Right renal pelvis (tissue), 4 donors: ENCODE results near the gene CEP152. TPM values are rescaled to one million over a fixed set of nuclear protein-coding genes. Genes with fewer than 3 reads are reported as not detected.

Source experiments
- DNase-seq, 4 donors: peaks; one replicate each; pipeline ENCODE4 v3.0.0-alpha.2; 2013; ENCODE audit warnings: low read depth in 4 of 4, low spot score in 3 of 4, missing footprints in 1 of 4
- polyA plus RNA-seq, 4 donors: library from polyadenylated mRNA; unstranded; fragments of 120-200 nt; gene quantifications; one replicate each; pipeline ENCODE4 v1.2.1, GENCODE V29; 2013; ENCODE audit not compliant: insufficient read length in 4 of 4

Gene CEP152
- polyA plus RNA-seq, 4 donors = 5.2 to 7.1 (median 6.3) TPM

- DNase-seq = no peak
Observed at GRCh38 chr15:48778331-48778730, 32.5 kb downstream of the CEP152 start.

GRCh38 chr15:48777645-48778330 is 33.1 kb downstream of the CEP152 start:
- no peak for DNase-seq

- DNase-seq = no peak
Observed at GRCh38 chr15:48775546-48775945, 35.3 kb downstream of the CEP152 start.

GRCh38 chr15:48774484-48774883 is 36.4 kb downstream of the CEP152 start:
- DNase-seq = no peak

- DNase-seq = no peak
Observed at GRCh38 chr15:48766196-48766595, 44.7 kb downstream of the CEP152 start.

- no peak for DNase-seq
Observed at GRCh38 chr15:48765022-48765421, 45.8 kb downstream of the CEP152 start.

GRCh38 chr15:48761393-48762158 is 49.3 kb downstream of the CEP152 start:
- DNase-seq = no peak

- DNase-seq = no peak
Observed at GRCh38 chr15:48759921-48760320, 50.9 kb downstream of the CEP152 start.

- no peak for DNase-seq
Observed at GRCh38 chr15:48757661-48758060, 53.2 kb downstream of the CEP152 start.

- no peak for DNase-seq
Observed at GRCh38 chr15:48754011-48754410, 56.9 kb downstream of the CEP152 start.

- no peak for DNase-seq
Observed at GRCh38 chr15:48751595-48751994, 59.3 kb downstream of the CEP152 start.

GRCh38 chr15:48748535-48748934 is 62.3 kb downstream of the CEP152 start:
- DNase-seq = no peak

GRCh38 chr15:48733615-48734014 is 77.3 kb downstream of the CEP152 start:
- DNase-seq = no peak

- no peak for DNase-seq
Observed at GRCh38 chr15:48730506-48730905, 80.4 kb downstream of the CEP152 start.

GRCh38 chr15:48723969-48724368 is 86.9 kb downstream of the CEP152 start:
- DNase-seq = no peak

- DNase-seq = no peak
Observed at GRCh38 chr15:48722764-48723661, 87.9 kb downstream of the CEP152 start.

GRCh38 chr15:48721061-48721810 is 89.6 kb downstream of the CEP152 start:
- no peak for DNase-seq

GRCh38 chr15:48720646-48721045 is 90.2 kb downstream of the CEP152 start:
- no peak for DNase-seq

GRCh38 chr15:48719668-48720067 is 91.2 kb downstream of the CEP152 start:
- no peak for DNase-seq

GRCh38 chr15:48718646-48719045 is 92.2 kb downstream of the CEP152 start:
- DNase-seq = no peak
